ENCODE measurements around the gene SLC9A9.

DNA sequence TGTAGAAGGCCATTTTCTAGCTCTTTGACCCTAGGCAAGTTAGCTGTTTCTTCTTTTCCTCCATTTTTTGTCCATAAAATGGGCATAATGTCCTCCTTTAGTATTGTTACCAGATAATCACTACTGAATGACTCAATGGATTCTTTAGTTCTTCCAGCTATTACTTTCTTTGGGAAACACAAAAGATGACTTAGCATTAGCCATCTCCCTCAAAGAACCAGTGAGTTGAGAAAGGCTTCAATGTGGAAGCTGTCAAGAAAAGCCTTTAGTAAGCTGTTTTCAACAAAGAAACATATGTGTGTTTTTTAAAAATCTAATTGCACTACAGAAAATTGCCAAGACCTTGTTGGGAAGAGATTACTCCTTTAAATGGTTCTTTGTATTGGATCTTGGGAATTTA, 135.7 kb downstream of the SLC9A9 start:
- no peak for TF ChIP-seq POLR2A (IDR thresholded peaks at IDR 0.05)
- TF ChIP-seq, protein P1, sequence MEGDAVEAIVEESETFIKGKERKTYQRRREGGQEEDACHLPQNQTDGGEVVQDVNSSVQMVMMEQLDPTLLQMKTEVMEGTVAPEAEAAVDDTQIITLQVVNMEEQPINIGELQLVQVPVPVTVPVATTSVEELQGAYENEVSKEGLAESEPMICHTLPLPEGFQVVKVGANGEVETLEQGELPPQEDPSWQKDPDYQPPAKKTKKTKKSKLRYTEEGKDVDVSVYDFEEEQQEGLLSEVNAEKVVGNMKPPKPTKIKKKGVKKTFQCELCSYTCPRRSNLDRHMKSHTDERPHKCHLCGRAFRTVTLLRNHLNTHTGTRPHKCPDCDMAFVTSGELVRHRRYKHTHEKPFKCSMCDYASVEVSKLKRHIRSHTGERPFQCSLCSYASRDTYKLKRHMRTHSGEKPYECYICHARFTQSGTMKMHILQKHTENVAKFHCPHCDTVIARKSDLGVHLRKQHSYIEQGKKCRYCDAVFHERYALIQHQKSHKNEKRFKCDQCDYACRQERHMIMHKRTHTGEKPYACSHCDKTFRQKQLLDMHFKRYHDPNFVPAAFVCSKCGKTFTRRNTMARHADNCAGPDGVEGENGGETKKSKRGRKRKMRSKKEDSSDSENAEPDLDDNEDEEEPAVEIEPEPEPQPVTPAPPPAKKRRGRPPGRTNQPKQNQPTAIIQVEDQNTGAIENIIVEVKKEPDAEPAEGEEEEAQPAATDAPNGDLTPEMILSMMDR (IDR thresholded peaks at IDR 0.05): no peak
